OCI-M2 (cell line): ENCODE measurements around the gene MYLK.

ENCODE experiments used
- DNase-seq: peaks from one replicate; lab custom pipeline; 2025; ENCODE audit not compliant: unreplicated experiment; lab: John Stamatoyannopoulos, UW

MYLK gene

DNA sequence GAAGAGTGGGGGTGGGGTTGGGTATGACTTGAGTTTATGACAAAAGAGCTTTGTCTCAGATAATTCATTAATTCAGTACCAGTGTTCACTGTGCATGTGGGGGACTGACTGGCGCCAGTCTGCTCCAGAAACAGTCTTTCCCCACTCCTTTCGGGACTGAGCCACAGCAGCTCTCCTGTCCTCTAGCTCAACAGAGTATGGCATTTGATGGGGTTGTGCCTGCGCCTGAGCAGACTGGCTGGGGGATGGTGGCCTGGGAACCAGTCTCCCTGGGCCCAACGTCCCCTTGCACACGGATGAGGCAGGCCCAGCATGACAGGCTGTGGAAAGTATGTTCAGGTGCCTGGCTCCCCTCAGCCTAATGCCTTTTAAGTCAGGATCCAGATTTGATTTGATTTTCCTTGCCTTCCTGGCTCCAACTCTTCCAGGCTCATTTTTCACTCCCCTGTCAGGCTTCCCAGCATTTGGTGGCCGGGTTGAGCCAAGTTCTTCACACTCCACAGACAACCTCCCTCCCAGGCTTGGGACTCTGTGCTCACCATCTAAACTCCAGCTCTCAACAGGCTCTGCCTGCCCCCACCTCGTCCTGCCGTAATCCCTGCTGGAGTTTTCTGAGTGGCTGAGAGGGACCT is 105.0 kb downstream of the MYLK start:
- DNase-seq, result no peak

DNA sequence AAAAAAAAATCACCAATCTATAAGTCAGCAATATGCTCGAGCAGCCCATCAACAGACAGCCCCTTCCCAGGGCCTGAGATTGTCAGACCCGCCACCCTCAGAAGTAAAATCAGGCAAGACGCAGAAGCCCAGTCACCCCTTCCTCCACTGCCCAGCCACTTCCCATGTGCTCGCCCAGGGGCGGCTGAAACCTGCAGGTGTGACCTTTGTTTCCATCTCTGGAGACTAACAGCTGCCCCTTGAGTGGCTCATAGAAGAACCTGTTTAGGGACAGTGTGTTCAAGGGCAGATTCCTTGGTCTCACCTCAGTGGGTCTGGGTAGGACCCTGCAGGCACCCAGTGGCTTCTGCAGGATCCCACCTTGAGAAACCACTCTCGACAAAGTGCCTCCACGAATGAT is 105.6 kb downstream of the MYLK start:
- DNase-seq, result no peak

DNA sequence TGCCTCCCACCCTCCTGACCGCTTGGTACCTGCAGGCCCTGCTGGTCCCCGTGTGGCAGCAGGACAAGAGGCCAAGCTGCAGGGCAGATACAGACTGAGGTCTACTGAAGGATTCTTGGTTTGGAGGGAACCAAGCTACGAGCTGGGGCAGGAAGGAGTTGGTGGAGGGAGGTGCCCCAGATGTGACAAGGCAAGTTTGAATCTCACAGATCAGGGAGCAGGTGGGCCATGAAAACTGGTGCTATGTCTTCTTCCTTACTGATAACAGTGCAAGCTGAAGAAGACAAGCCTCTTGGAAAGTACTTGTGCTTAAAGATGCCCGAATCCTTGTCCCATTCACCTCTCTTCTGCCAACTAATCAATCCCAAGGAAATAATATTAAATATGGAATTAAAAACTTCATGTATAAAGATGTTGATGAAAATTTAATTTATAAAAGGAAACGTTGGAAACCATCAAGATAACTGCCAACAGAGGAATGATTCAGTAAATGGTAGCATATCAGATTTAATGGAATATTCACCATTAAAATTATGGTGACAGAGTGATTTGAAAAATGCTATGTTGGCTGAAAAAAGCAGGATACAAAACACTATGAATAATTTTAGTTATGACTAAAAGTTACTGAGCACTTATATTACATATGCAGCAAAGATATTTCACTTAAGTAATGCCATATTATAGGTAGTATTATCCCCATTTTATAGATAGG is 107.9 kb downstream of the MYLK start:
- no peak for DNase-seq

DNA sequence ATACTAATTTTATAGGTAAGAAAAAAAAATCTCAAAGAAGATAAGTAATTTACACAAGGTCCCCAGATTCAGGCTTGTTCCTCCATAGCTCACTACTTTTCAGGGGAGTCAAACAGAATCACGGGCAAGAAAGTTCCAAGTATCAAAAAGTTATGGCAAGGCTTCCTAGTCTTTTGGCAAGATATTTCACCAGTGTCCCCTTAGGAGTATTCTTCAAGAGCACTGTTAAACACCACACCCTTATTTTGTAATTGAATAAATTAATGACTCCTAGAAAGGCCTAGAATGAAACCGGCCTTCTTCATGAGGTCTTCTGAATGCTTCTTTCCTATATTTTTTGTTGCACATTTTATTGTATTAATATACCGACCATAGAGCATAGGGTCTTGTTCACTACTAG is 109.7 kb downstream of the MYLK start:
- DNase-seq, result no peak

DNA sequence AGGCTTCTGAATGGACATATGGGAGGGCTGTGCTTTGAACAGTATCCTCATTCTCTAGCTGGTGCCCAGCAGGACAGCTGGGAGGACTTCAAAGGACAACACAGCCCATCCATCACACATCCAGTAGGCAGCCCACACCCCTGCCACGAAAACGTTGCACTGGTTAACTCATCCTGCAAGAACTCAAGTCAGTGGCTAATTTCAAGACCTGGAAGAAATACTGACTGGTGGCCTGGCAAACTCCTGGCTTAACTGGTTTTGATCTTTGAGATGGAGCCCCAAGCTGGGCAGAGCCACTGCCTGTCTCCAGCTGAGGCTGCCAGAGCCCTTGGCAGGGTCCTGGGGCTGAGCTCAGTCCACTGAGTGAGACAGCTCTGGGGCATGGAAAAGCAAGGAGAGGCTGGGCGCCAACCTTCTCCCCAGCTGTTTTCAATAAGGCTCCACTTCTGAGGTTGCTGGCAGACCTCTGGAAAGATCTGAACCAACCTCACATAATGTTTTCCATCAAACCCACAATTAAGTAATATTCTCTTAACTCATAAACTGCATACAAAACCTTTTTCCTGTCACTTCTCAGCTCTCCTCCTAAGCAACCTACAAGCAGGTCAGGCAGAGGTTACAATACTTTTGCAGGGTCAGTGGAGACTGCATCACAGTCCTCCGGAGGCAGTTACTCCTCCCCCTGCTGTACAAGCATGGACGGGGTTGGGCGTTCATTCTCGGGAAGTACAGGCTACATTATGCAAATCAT is 110.3 kb downstream of the MYLK start:
- DNase-seq, result no peak

DNA sequence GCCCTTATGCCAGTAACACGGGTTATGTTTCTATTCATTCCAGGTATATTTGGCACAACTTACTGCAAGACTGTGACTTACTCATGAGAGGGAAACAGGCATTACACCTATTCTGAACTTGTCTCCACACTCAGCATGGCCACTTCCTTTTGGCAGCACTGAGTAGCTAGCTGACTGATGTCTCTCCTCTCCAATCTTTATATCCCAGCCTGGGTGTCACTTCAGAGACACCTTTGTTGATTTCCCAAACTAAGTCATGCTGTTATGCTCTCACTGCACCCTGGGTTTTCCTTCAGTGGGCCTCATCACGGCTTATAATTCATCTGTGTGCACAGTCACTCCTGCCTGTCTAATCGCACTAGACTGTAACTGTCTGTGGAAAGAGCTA is 114.8 kb downstream of the MYLK start:
- DNase-seq, result no peak

DNA sequence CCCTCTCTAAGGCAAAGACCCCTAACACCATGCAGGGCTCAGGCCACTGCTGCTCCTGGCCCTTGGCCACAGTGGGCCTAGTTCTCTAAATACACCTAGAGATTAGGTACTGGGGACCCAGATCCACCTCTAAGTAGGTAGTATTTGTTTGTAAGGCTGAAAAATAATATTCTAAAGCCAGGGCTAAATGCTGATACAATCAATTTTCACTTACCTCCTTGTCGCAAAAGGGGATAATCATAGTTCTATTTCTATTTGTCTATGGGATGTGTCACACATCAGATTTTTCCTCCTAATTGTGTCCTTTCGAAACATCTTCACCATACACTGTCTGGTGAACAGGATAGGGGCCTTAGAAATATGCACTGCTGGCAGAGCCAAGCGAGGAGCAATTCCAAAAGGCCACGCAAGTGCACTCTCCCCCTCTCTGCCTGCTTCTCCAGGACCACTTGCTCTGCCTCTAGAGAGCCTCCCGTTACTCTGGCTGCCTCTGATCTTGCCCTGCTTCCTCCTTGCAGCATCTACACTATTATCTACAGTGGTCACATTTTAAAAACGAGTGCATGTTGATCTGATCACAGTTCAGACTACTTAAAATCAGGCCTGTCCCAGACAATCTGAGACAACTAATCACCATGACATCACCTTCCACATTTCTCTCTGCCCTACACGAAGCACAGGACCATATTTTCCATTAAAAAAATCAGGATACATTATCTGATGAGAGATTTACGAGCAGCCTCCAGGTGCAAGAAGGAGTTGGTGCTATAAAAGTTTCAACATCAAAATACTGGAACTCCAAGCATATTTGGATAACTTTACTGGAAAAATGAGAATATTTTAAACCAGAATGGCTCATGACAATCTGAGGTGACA is 115.4 kb downstream of the MYLK start:
- no peak for DNase-seq

DNA sequence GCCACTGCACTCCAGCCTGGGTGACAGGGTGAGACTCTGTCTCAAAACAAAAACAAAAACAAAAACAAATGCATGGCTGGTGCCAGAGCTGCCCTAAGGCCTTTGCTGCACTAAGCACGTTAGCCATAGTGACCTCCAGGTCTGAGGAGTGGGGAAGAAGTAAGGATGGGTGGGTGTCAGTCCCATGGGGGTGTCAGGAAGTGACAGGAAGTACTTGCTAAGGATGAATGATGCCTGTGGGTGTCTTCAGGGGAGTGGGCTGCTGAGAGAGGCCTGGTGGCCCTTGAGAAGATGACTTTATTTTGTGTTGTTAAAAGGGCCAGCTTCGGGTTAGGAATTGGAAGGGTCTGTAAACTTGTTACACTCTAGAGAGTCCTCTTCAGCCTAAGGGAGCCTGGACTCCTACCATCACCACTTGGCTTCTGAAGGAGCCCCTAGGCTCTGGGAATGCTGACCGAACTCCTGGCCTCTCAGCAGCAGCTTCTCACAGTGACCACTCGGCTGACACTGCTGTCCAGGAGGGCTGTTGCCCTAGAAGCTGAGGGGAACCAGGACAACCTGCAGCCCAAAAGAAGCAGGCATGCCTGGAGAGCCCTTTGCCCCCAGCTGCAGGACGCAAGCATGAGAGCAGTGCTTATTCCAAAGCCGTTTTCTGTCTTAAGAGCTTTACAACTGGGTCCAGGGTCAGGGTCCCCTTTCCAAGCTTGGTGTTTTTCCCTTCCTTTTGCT is 116.4 kb downstream of the MYLK start:
- DNase-seq, result no peak

DNA sequence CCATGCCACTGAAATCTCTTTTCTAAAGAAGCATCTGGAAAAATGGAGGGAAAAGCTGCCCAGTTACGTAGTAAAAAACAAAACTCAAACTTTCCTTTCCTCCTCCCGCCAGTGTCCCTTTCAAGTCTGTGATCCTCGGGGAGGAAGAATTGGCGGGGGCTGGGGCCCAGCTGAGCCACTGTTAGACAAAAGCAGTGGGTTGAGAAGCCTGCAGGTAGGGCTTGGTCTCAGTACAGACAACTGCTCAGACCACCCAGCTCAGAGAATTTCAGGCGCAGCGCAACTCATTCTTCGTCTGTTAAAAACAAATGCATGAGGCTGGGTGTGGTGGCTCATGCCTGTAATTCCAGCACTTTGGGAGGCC is 117.1 kb downstream of the MYLK start:
- no peak for DNase-seq

DNA sequence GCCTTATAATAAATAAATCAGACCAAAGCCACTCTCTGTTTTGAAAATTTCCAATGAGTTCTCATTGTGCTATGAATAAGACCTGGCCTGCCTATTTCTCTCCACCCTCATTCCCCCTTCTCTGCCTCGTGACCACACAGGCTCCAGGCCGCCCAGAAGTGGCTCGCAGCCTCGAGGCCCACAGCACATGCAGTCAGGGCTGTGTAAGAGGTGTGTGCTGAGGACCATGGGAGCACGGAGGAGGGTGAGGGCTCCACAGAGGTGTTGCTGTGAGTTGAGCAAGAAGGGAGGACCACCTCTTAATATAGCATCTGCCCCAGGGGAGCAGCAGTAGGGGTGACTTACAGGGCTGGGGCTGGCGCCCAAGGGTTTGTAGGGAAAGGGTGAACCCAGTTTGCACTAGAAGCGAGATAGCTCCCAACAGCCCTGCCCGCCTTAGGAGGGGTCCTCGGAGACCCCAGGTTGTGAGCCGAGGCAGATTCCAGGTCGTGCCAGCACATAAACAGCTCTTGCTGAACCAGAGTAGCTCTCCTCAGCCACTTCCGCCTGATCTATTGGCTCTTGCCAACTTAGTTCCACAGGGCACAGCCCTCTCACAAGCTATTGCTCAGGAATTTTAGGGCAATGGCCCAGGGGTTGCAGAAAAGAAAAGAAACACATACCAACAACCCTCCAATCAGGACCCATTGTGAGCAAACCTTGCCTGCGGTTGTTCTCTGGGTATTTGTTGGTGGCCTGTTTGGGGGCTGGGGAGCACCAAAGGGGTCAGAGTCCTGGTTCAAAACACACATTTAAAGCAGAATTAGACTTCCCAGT is 117.7 kb downstream of the MYLK start:
- DNase-seq, result no peak

DNA sequence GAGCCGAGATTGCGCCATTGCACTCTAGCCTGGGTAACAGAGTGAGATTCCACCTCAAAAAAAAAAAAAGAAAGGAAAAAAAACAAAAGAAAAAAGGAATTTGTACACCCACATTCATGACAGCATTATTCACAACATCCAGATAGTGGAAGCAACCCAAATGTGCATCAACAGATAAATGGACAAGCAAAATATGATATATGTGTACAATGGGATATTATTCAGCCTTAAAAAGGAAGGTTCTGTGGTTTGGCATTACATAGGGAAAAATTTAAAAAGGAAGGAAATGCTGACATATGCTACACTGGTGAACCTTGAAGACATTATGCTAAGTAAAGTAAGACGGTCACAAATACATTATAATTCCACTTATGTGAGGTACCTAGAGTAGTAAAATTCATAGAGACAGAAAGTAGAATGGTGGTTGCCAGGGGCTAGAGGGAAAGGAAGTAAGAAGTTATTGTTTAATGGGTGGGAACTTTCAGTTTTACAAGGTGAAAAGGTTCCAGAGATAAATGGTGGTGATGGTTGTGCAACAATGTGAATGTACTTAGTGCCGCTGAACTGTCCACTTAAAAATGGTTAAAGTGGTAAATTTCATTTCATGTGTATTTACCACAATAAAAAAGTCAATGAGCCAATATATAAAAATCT is 118.5 kb downstream of the MYLK start:
- DNase-seq, result no peak

DNA sequence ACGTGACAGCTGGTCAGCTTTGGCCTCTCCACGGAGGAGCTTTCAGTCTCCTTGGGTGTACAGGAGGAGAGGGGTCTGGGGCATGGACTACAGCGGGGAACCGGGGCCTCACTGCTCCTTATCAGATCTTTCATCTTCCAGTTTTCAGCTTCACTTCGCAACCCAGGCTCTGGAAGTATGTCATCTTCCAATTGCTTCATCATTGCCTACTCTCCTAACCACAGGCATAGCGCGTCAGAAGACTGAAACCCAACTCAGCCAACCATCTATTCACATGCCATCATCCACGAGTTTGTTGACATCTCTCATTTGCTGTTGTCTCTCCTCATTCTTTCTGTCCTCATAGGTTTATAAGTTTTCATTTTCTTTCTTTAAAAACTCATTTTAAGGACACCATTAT is 119.5 kb downstream of the MYLK start:
- DNase-seq, result no peak

DNA sequence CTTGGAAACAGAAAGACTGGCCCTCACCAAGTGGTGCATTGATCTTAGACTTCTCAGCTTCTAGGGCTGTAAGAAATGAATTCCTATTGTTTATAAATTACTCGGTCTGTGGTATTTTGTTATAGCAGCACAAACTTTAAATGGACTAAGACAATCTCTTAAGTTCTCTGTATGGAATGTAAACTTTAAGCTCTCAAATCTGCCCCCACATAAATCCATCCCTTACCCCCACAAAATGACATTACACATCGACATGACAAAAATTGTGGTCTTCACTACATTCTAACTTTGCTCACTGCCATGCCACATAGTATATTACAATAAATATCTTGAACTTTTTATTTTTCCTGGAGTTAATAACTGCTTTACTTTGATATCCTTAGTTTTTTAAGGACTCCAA is 121.3 kb downstream of the MYLK start:
- no peak for DNase-seq

DNA sequence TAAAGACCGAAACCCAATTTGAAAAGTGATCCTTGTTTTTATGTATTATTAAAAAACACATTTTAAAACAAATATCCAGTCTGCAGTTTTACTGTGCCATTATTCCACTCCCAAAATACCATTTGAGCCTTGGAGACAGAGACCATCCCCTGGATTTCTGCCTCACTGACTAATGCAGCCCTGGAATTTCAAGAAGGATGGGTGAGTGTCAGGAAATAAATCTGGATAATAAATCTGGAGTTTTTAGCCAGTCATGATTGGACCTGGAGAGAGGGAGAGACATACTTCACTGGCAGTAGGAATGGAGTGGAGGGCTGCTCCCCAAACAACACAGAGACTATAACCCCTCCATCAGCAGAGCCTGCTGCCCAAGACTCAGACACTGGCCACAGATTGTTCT is 123.3 kb downstream of the MYLK start:
- no peak for DNase-seq

DNA sequence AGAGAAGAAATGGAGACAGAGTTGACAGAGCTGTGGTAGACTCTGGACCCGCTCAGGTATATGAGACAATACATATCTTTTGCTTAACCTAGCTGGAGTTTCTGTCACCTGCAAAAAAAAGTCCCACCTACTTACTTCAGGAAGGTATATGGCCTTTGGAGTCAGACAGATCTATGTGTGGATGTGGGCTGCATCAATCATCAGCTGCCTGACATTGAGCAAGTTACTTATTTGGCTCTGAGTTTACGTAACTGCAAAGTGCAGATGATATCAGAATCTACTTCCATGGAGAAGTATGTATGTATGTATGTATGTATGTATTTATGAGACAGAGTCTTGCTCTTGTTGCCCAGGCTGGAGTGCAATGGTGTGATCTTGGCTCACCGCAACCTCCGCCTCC is 124.3 kb downstream of the MYLK start:
- DNase-seq, result no peak

DNA sequence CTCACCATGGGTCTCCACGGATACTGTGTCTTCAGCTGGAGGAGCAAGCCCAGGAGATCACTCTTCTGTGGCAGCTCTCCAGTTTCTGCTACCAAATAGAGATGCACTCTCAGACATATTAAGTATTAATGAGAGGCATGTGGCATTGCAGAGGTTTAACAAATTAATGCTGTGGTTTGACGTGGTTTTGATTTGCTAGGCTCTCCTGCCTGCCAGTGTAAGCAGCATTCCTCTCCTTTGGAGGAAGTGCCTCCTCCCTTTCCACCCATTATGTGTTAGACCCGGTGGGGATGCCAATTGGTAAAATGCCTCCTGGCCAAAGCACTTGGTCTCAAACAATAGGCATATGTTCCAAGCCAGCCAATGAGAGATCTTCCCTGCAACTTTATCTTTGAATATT is 124.8 kb downstream of the MYLK start:
- DNase-seq, result no peak

DNA sequence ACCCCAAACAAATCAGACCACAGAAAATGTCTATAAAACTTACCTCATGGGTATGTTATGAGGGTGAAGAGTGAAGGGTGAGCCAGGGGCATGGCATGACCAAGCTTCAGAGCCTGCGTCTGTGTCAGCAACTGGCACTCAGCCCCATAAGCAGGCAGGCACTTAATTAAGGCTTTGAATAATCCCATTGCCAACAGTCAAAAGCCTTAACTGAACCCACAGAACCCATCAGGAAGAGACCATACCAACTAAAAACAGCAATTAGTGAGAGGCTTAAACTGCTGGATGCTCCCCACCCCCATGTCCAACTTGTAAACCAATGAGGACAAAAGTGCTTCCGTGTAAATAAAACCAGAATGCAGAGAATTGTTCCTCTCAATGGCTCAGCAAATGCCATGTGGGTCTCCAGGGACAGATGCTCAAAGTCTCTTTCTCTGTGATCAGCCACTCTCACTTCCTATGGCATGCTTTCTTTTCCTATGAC is 126.0 kb downstream of the MYLK start:
- DNase-seq, result no peak

DNA sequence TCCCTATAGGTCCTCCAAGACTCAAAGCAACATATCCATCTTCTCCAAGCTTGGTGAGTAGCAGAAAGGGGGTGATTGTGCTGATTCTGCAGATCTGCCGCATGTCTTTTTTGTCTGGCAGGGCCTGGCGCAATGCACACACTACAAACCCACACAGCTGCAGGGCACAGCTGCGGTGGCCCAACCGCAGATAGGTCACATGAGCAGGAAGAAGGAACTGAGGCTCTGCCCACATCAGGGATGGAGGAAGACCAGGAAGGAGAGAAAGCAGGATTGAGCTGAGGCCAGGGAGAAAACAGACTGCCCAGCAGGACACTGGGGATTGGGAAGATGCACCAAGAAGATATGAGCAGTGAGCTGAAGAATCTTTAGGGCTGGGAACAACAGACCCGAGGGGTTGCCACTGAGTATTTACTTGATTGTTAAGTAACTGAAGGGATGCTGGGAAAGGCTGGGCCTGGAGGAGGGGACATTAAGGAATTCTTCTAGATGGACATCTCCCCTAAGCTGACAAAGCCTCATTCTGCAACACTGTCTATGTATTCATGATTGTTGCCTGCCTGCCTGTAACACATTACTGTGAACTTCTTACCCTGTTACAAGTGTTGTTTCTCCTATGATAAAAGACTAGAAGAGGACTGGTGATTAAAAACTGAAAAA is 126.7 kb downstream of the MYLK start:
- DNase-seq, result no peak

DNA sequence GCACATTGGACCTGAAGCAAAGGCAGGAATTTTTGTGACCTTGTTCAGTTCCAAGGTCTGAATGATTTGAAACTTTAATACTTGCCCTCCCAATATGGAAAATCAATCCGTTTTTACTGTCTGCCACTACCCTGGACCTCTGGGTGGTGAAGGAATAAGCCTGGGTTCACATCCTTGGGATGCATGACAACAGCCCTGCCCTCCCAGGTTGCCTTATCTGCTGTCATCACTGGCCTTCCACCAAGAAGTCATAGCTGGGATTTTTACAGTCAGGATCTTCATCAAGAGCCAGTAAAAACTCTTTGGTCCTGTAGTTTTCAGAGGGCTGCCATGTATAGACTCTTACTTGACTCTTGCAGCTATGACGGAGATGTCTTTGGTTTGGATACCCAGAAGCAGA is 128.6 kb downstream of the MYLK start:
- DNase-seq, result no peak
